GM23338 (cell line): ENCODE data around the gene KCNK5. TPM values are rescaled to one million over a fixed set of nuclear protein-coding genes. Genes with fewer than 3 reads are reported as not detected.

Experiments used
- ATAC-seq: fragments of 200-7000 bp; cut with Tn5 transposase; 3 replicates; pipeline ENCODE4 v1.9.1; 2020
- DNase-seq: peaks from one replicate; pipeline ENCODE4 v3.0.0-alpha.2; 2015; ENCODE audit warnings: low spot score
- H2AFZ ChIP-seq: fragments of 200-600 bp; sonication (generic); 2 replicates; pipeline ENCODE4 v1.8.0; 2016; ENCODE audit warnings: antibody characterized with exemption, mild to moderate bottlenecking, moderate library complexity
- H3F3A ChIP-seq: fragments of 200-600 bp; sonication (generic); replicated peaks from 2 replicates; pipeline ENCODE4 v1.8.0; 2017; ENCODE audit warnings: antibody characterized with exemption, mixed run types, low read depth
- H3K27ac ChIP-seq: fragments of 200-600 bp; sonication (generic); 2 replicates; pipeline ENCODE4 v1.6.1; 2016; ENCODE audit warnings: low read depth
- H3K27me3 ChIP-seq: fragments of 200-600 bp; sonication (generic); 2 replicates; pipeline ENCODE4 v1.8.0; 2016; ENCODE audit warnings: mild to moderate bottlenecking, mixed run types, moderate library complexity; ENCODE audit not compliant: insufficient read depth
- H3K36me3 ChIP-seq: fragments of 200-600 bp; sonication (generic); 2 replicates; pipeline ENCODE4 v1.8.0; 2016; ENCODE audit warnings: mild to moderate bottlenecking; ENCODE audit not compliant: insufficient read depth
- H3K4me1 ChIP-seq: fragments of 200-600 bp; sonication (generic); 2 replicates; pipeline ENCODE4 v1.8.0; 2016; ENCODE audit warnings: mild to moderate bottlenecking, moderate library complexity; ENCODE audit not compliant: insufficient read depth
- H3K4me2 ChIP-seq: fragments of 200-600 bp; sonication (generic); 2 replicates; pipeline ENCODE4 v1.7.1; 2017; ENCODE audit warnings: mixed run types
- H3K4me3 ChIP-seq: fragments of 200-600 bp; sonication (generic); 2 replicates; pipeline ENCODE4 v1.6.1; 2016; ENCODE audit warnings: mixed run types
- H3K79me2 ChIP-seq: fragments of 200-600 bp; sonication (generic); replicated peaks from 2 replicates; pipeline ENCODE4 v1.8.0; 2017; ENCODE audit warnings: mild to moderate bottlenecking; ENCODE audit not compliant: insufficient read depth
- H3K9me2 ChIP-seq: fragments of 200-600 bp; sonication (generic); 2 replicates; pipeline ENCODE4 v1.8.0; 2017; ENCODE audit not compliant: insufficient read depth
- H4K20me1 ChIP-seq: fragments of 200-600 bp; sonication (generic); replicated peaks from 2 replicates; pipeline ENCODE4 v1.8.0; 2017; ENCODE audit warnings: mild to moderate bottlenecking; ENCODE audit not compliant: insufficient read depth
- H3K27ac Mint-ChIP-seq: 2 replicates; pipeline ENCODE4 v1.8.0; 2020; ENCODE audit warnings: inconsistent platforms, mild to moderate bottlenecking, moderate library complexity, mixed read lengths
- H3K27me3 Mint-ChIP-seq: 3 replicates; pipeline ENCODE4 v1.8.0; 2022; ENCODE audit warnings: low read depth, mild to moderate bottlenecking, moderate library complexity, mixed read lengths, inconsistent platforms; ENCODE audit not compliant: insufficient read depth, poor library complexity
- H3K36me3 Mint-ChIP-seq: 3 replicates; pipeline ENCODE4 v1.8.0; 2021; ENCODE audit warnings: low read depth, mild to moderate bottlenecking, inconsistent platforms, moderate library complexity, mixed read lengths
- H3K4me1 Mint-ChIP-seq: 3 replicates; pipeline ENCODE4 v1.8.0; 2020; ENCODE audit warnings: mild to moderate bottlenecking, inconsistent platforms, mixed read lengths
- H3K4me3 Mint-ChIP-seq: 3 replicates; pipeline ENCODE4 v1.8.0; 2021; ENCODE audit warnings: moderate library complexity, mild to moderate bottlenecking, inconsistent platforms, mixed read lengths
- H3K9me3 Mint-ChIP-seq: 3 replicates; pipeline ENCODE4 v1.8.0; 2020; ENCODE audit warnings: moderate library complexity, mild to moderate bottlenecking, inconsistent platforms, mixed read lengths
- CREB1 ChIP-seq: fragments of 250-450 bp; sonication (Bioruptor Pico); IDR thresholded peaks from 2 replicates; pipeline ENCODE4 v1.5.0; 2020; ENCODE audit warnings: low read depth, mild to moderate bottlenecking, moderate library complexity
- ETS1 ChIP-seq: IDR thresholded peaks from 2 replicates; pipeline ENCODE4 v1.6.1; 2016; ENCODE audit warnings: antibody characterized with exemption
- EZH2 ChIP-seq: fragments of 200-600 bp; sonication (generic); IDR thresholded peaks from one replicate; pipeline ENCODE4 v1.8.0; 2017; ENCODE audit warnings: antibody characterized with exemption, mild to moderate bottlenecking, low read depth; ENCODE audit not compliant: unreplicated experiment
- EZH2phosphoT487 ChIP-seq: fragments of 200-600 bp; sonication (generic); IDR thresholded peaks from one replicate; pipeline ENCODE4 v1.8.1; 2018; ENCODE audit warnings: antibody characterized with exemption; ENCODE audit not compliant: unreplicated experiment
- JUNB ChIP-seq: IDR thresholded peaks from one replicate; pipeline ENCODE4 v1.6.1; 2016; ENCODE audit warnings: antibody characterized with exemption; ENCODE audit not compliant: unreplicated experiment
- NANOG ChIP-seq: IDR thresholded peaks from 2 replicates; pipeline ENCODE4 v1.6.1; 2016; ENCODE audit warnings: antibody characterized with exemption, borderline replicate concordance
- POLR2AphosphoS5 ChIP-seq: IDR thresholded peaks from 2 replicates; pipeline ENCODE4 v1.6.1; 2016; ENCODE audit warnings: antibody characterized with exemption, low read depth
- STAT1 ChIP-seq: IDR thresholded peaks from one replicate; pipeline ENCODE4 v1.6.1; 2016; ENCODE audit warnings: antibody characterized with exemption; ENCODE audit not compliant: unreplicated experiment
- ZNF114 ChIP-seq: fragments of 250-450 bp; sonication (Bioruptor Pico); IDR thresholded peaks from 2 replicates; pipeline ENCODE4 v1.5.0; 2020; ENCODE audit warnings: mild to moderate bottlenecking, moderate library complexity
- ZNF331 ChIP-seq: fragments of 250-450 bp; sonication (Bioruptor Pico); IDR thresholded peaks from 2 replicates; pipeline ENCODE4 v1.5.0; 2020; ENCODE audit warnings: low read depth, mild to moderate bottlenecking, moderate library complexity
- ZNF462 ChIP-seq: fragments of 250-450 bp; sonication (Bioruptor Pico); IDR thresholded peaks from 2 replicates; pipeline ENCODE4 v1.5.0; 2020; ENCODE audit warnings: mild to moderate bottlenecking, moderate library complexity
- polyA plus RNA-seq: library from polyadenylated mRNA; unstranded; fragments of >200 nt; fragmentation: Nextera tagmentation; extraction: Ambion mirVana; gene quantifications from 2 replicates; pipeline ENCODE4 v1.2.1, GENCODE V29; 2016
- total RNA-seq: library from RNA; depleted of rRNA; stranded (reverse); fragments of >200 nt; shearing (Covaris generic); gene quantifications from 2 replicates; pipeline ENCODE4 v1.2.3, GENCODE V29; 2014
- TF ChIP-seq, protein P1 (sequence below), 2 experiments: fragments of 200-600 bp in 1 of 2; sonication (generic) in 1 of 2; conservative IDR thresholded peaks; 2 replicates each; pipeline versions ENCODE4 v1.5.1 to v1.6.1; 2016 to 2017; ENCODE audit warnings: antibody characterized with exemption in 2 of 2, low read depth in 2 of 2, mild to moderate bottlenecking in 2 of 2, moderate library complexity in 1 of 2
- TF ChIP-seq, protein P2 (sequence below): IDR thresholded peaks from one replicate; pipeline ENCODE4 v1.6.1; 2018; ENCODE audit warnings: antibody characterized with exemption; ENCODE audit not compliant: unreplicated experiment

KCNK5 gene
- total and polyA plus RNA-seq, 2 experiments from 2014 or later: 9.5 to 57.4 TPM

- Mint-ChIP-seq H3K36me3 (no peaks in the 10 kb centered on the region), H3K27ac (no peak overlapping the region), H3K27me3 (peaks cover 3% of the 10 kb centered on the region), H3K4me1 (peaks cover 9% of the 10 kb centered on the region; the same call in 2 of the 3 replicates), H3K9me3 (no peaks in the 10 kb centered on the region), H3K4me3 (no peak overlapping the region)
- H3K36me3 ChIP-seq: no peaks in the 10 kb centered on the region
- no peaks in the 10 kb centered on the region for H3K79me2 ChIP-seq
- no peak overlapping the region for H3K27ac ChIP-seq
- H3K4me3 ChIP-seq: no peak overlapping the region
- DNase-seq: no peak
- H2AFZ ChIP-seq: no peak overlapping the region
- H4K20me1 ChIP-seq: no peaks in the 10 kb centered on the region
- peaks cover 4% of the 10 kb centered on the region; the same call in 1 of the 2 replicates for H3K4me1 ChIP-seq
- H3K9me2 ChIP-seq: no peaks in the 10 kb centered on the region
- TF ChIP-seq NANOG (no peak), ZNF331 (no peak), EZH2 (no peak), STAT1 (no peak), ZNF114 (no peak), ETS1 (no peak), JUNB (no peak), EZH2phosphoT487 (no peak), POLR2AphosphoS5 (no peak), ZNF462 (no peak), CREB1 (no peak)
- TF ChIP-seq, protein P1, sequence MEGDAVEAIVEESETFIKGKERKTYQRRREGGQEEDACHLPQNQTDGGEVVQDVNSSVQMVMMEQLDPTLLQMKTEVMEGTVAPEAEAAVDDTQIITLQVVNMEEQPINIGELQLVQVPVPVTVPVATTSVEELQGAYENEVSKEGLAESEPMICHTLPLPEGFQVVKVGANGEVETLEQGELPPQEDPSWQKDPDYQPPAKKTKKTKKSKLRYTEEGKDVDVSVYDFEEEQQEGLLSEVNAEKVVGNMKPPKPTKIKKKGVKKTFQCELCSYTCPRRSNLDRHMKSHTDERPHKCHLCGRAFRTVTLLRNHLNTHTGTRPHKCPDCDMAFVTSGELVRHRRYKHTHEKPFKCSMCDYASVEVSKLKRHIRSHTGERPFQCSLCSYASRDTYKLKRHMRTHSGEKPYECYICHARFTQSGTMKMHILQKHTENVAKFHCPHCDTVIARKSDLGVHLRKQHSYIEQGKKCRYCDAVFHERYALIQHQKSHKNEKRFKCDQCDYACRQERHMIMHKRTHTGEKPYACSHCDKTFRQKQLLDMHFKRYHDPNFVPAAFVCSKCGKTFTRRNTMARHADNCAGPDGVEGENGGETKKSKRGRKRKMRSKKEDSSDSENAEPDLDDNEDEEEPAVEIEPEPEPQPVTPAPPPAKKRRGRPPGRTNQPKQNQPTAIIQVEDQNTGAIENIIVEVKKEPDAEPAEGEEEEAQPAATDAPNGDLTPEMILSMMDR (conservative IDR thresholded peaks at IDR 0.05; ENCODE audit: low read depth in 2 of 2): no peak
- TF ChIP-seq, protein P2, sequence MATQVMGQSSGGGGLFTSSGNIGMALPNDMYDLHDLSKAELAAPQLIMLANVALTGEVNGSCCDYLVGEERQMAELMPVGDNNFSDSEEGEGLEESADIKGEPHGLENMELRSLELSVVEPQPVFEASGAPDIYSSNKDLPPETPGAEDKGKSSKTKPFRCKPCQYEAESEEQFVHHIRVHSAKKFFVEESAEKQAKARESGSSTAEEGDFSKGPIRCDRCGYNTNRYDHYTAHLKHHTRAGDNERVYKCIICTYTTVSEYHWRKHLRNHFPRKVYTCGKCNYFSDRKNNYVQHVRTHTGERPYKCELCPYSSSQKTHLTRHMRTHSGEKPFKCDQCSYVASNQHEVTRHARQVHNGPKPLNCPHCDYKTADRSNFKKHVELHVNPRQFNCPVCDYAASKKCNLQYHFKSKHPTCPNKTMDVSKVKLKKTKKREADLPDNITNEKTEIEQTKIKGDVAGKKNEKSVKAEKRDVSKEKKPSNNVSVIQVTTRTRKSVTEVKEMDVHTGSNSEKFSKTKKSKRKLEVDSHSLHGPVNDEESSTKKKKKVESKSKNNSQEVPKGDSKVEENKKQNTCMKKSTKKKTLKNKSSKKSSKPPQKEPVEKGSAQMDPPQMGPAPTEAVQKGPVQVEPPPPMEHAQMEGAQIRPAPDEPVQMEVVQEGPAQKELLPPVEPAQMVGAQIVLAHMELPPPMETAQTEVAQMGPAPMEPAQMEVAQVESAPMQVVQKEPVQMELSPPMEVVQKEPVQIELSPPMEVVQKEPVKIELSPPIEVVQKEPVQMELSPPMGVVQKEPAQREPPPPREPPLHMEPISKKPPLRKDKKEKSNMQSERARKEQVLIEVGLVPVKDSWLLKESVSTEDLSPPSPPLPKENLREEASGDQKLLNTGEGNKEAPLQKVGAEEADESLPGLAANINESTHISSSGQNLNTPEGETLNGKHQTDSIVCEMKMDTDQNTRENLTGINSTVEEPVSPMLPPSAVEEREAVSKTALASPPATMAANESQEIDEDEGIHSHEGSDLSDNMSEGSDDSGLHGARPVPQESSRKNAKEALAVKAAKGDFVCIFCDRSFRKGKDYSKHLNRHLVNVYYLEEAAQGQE: no peak
- no peaks in the 10 kb centered on the region for H3K27me3 ChIP-seq
- H3K4me2 ChIP-seq: no peak overlapping the region
- no peak for ATAC-seq
- no peaks in the 10 kb centered on the region for H3F3A ChIP-seq
These were observed 84.6 kb downstream of the KCNK5 start for GRCh38 chr6:39144481-39145173.
